ENCODE results near the gene PFKFB4. TPM values are rescaled to one million over a fixed set of nuclear protein-coding genes. Genes with fewer than 3 reads are reported as not detected.

The PFKFB4 gene
- total RNA-seq, 2 donors from 2014 or later, result 8.5 to 18.0 TPM

Other genes starting within 250 kb of the PFKFB4 start
- gene SPINK8, start 223.1 kb downstream of the PFKFB4 start, total RNA-seq, result not detected
- not detected for gene FBXW12, start 184.6 kb downstream of the PFKFB4 start, total RNA-seq
- gene PLXNB1, start 126.7 kb downstream of the PFKFB4 start, total RNA-seq, result 1 to 10 TPM; 3.2 to 6.1 TPM
- 10 to 100 TPM; 13.5 to 16.7 TPM for gene CCDC51, start 116.7 kb downstream of the PFKFB4 start, total RNA-seq
- 100 to 1,000 TPM; 263 to 285 TPM for gene TMA7, start 116.5 kb downstream of the PFKFB4 start, total RNA-seq
- gene ATRIP, start 110.1 kb downstream of the PFKFB4 start, total RNA-seq, result 10 to 100 TPM; 15.6 to 19.9 TPM
- 100 to 1,000 TPM in 1 of 2 donors, 10 to 100 TPM in 1; 69.3 to 101 TPM for gene SHISA5, start 52.6 kb downstream of the PFKFB4 start, total RNA-seq
- gene UCN2, start 7.0 kb upstream of the PFKFB4 start, total RNA-seq, result not detected
- 1 to 10 TPM; 4.4 to 5.3 TPM for gene COL7A1, start 38.5 kb upstream of the PFKFB4 start, total RNA-seq
- gene UQCRC1, start 52.8 kb upstream of the PFKFB4 start, total RNA-seq, result 100 to 1,000 TPM; 205 to 228 TPM
- gene TMEM89, start 65.0 kb upstream of the PFKFB4 start, total RNA-seq, result not detected
- gene SLC26A6, start 78.7 kb upstream of the PFKFB4 start, total RNA-seq, result 10 to 100 TPM; 34.7 to 42.2 TPM
- 10 to 100 TPM; 14.2 to 17.4 TPM for gene CELSR3, start 106.1 kb upstream of the PFKFB4 start, total RNA-seq
- 10 to 100 TPM; 27.7 to 27.8 TPM for gene NCKIPSD, start 129.1 kb upstream of the PFKFB4 start, total RNA-seq
- 10 to 100 TPM; 62.4 to 75.4 TPM for gene IP6K2, start 160.4 kb upstream of the PFKFB4 start, total RNA-seq

Measured in activated T-cell treated with anti-CD3 and anti-CD28 coated beads, Interleukin-2, amount 50 U/mL, for 72 hours (primary cell).